ENCODE measurements around the gene DDX23. TPM values are rescaled to one million over a fixed set of nuclear protein-coding genes. Genes with fewer than 3 reads are reported as not detected.

The DDX23 gene
- polyA plus RNA-seq, 3 donors: 21.4 to 63.8 (median 28.4) TPM

DNA sequence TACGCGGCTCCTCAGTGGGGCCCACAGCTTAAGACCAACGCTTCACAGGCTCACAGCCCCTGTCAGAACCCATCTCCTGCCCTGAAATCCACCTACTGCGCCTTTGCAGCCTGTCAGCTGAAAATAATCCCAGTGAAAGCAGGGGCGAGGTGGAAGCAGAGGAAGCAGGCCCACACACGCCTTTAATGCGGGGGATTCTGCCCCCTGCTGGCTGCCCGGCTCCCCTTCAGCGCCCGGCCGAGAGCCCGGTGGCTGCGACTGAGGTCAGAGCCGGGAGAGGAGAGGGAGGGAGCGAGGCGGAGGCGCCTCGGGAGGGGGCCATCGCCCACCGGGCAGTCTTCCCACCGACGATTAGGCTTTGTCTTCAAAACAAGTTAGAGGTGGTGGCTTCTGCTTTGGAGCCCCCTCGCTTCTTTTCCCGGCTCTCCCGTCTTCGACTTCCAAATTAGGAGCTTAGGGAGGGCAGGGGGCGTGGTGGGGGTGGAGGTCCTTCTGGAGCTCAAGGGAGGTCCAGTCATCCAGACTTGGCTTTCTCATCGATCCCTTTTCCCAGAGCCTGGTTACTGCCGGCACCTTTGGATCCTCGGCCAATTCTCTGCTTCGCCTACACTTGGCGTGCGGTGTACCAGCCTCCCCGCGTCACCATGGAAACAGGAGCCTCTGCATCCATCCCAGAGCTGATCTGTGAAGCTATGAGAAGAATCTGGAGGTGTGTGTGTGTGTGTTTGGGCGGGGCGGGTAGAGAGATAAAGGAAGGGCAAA lies 38.9 kb upstream of the DDX23 start:
- TF ChIP-seq, protein P1, sequence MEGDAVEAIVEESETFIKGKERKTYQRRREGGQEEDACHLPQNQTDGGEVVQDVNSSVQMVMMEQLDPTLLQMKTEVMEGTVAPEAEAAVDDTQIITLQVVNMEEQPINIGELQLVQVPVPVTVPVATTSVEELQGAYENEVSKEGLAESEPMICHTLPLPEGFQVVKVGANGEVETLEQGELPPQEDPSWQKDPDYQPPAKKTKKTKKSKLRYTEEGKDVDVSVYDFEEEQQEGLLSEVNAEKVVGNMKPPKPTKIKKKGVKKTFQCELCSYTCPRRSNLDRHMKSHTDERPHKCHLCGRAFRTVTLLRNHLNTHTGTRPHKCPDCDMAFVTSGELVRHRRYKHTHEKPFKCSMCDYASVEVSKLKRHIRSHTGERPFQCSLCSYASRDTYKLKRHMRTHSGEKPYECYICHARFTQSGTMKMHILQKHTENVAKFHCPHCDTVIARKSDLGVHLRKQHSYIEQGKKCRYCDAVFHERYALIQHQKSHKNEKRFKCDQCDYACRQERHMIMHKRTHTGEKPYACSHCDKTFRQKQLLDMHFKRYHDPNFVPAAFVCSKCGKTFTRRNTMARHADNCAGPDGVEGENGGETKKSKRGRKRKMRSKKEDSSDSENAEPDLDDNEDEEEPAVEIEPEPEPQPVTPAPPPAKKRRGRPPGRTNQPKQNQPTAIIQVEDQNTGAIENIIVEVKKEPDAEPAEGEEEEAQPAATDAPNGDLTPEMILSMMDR (IDR thresholded peaks at IDR 0.05): peak; percentile 91
- Histone ChIP-seq H3K79me2 (ENCODE audit: insufficient read depth, low read length) (no peaks in the 10 kb centered on the region), H3K9me3 (replicated peaks in 1 of 2; ENCODE audit: control insufficient read depth in 1 of 2, insufficient read depth in 1 of 2, low read length in 2 of 2) (no peaks in the 10 kb centered on the region), H4K20me1 (ENCODE audit: insufficient read depth, low read length) (no peaks in the 10 kb centered on the region), H3K27ac (ENCODE audit: low read depth in 1 of 2, low read length in 2 of 2) (no peak overlapping the region), H3K4me1 (ENCODE audit: control insufficient read depth in 1 of 2, insufficient read depth in 2 of 2, low read length in 2 of 2) (peaks cover 6 to 7% of the 10 kb centered on the region in 2 donors), H3K4me3 (replicated peaks in 1 of 3; ENCODE audit: low read depth in 2 of 3, low read length in 3 of 3) (no peak overlapping the region), H3K27me3 (ENCODE audit: control insufficient read depth in 2 of 2, insufficient read depth in 2 of 2, low read length in 2 of 2) (peaks cover 7 to 20% of the 10 kb centered on the region in 2 donors), H3K36me3 (replicated peaks in 1 of 2; ENCODE audit: control insufficient read depth in 1 of 2, insufficient read depth in 2 of 2, low read length in 2 of 2) (no peaks in the 10 kb centered on the region), H2AFZ (ENCODE audit: insufficient read depth, low read depth, low read length, poor library complexity, severe bottlenecking) (peak overlapping the region; percentile 59), H3K4me2 (replicated peaks; ENCODE audit: extremely low read depth, low read length, poor library complexity, severe bottlenecking) (no peak overlapping the region), H3K9ac (ENCODE audit: insufficient read depth, low read length, poor library complexity, severe bottlenecking) (no peak overlapping the region)
- Mint-ChIP-seq H3K27ac (no peak overlapping the region), H3K4me1 (peaks cover 6% of the 10 kb centered on the region), H3K4me3 (peak overlapping the region in 1 of 2 donors; percentile 60), H3K27me3 (ENCODE audit: low read depth in 3 of 3) (peaks cover 24 to 40% (median 29%) of the 10 kb centered on the region in 3 donors), H3K36me3 (peaks cover 0 to 2% of the 10 kb centered on the region in 2 donors), H3K9me3 (peaks cover 0 to 2% (median 0%) of the 10 kb centered on the region in 7 donors)
- intact Hi-C loops (cut with micrococcal nuclease): loop anchor here (1.0 to 2.0 kb wide), 2 partner anchors 36 to 38 kb away; no protein-coding TSS in a partner anchor
- WGBS (ENCODE audit: insufficient coverage): 12% methylated on average over 21 of the region's 37 CpGs
- peak; percentile 41 to 64 (median 53) for DNase-seq

DNA sequence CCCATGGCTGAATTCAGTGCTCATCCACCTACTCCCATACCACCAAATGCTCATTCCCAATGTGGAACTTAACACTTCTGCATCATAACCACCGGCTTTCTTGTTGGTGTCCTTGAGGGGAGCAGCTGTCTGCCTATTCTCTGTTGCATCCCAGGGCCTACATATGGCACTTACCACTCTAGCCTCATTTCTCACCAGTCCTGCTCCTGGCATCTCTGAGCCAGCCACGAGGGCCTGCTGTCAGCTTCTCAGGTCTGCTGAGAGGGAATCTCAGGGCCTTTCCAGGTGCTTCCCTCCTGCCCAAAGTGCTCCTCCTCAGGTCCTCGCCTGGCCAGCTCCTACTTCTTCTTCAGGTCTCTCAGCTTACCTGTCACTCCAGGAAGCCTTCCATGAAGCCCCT lies 37.7 kb upstream of the DDX23 start:
- H2AFZ ChIP-seq (ENCODE audit: insufficient read depth, low read depth, low read length, poor library complexity, severe bottlenecking): no peak overlapping the region
- Mint-ChIP-seq H3K27me3 (ENCODE audit: low read depth in 3 of 3) (peaks cover 25 to 41% (median 29%) of the 10 kb centered on the region in 3 donors), H3K27ac (no peak overlapping the region), H3K36me3 (peaks cover 0 to 2% of the 10 kb centered on the region in 2 donors), H3K4me1 (peaks cover 6% of the 10 kb centered on the region), H3K4me3 (no peak overlapping the region), H3K9me3 (peaks cover 0 to 3% (median 0%) of the 10 kb centered on the region in 7 donors)
- 92% methylated on average over 3 of the region's 3 CpGs for WGBS (ENCODE audit: insufficient coverage)
- H3K9me3 ChIP-seq (replicated peaks in 1 of 2; ENCODE audit: control insufficient read depth in 1 of 2, insufficient read depth in 1 of 2, low read length in 2 of 2): no peaks in the 10 kb centered on the region
- H3K9ac ChIP-seq (ENCODE audit: insufficient read depth, low read length, poor library complexity, severe bottlenecking): no peak overlapping the region
- TF ChIP-seq, protein P1 (IDR thresholded peaks at IDR 0.05): no peak
- no peaks in the 10 kb centered on the region for H3K36me3 ChIP-seq (replicated peaks in 1 of 2; ENCODE audit: control insufficient read depth in 1 of 2, insufficient read depth in 2 of 2, low read length in 2 of 2)
- H3K4me1 ChIP-seq (ENCODE audit: control insufficient read depth in 1 of 2, insufficient read depth in 2 of 2, low read length in 2 of 2): peaks cover 6 to 7% of the 10 kb centered on the region in 2 donors
- intact Hi-C loops (cut with micrococcal nuclease): loop anchor here (1.0 to 2.0 kb wide), 2 partner anchors 35 to 36 kb away; no protein-coding TSS in a partner anchor
- no peak overlapping the region for H3K4me2 ChIP-seq (replicated peaks; ENCODE audit: extremely low read depth, low read length, poor library complexity, severe bottlenecking)
- H3K4me3 ChIP-seq (replicated peaks in 1 of 3; ENCODE audit: low read depth in 2 of 3, low read length in 3 of 3): no peak overlapping the region
- H4K20me1 ChIP-seq (ENCODE audit: insufficient read depth, low read length): no peaks in the 10 kb centered on the region
- H3K27ac ChIP-seq (ENCODE audit: low read depth in 1 of 2, low read length in 2 of 2): no peak overlapping the region
- H3K79me2 ChIP-seq (ENCODE audit: insufficient read depth, low read length): no peaks in the 10 kb centered on the region
- DNase-seq: no peak
- H3K27me3 ChIP-seq (ENCODE audit: control insufficient read depth in 2 of 2, insufficient read depth in 2 of 2, low read length in 2 of 2): peaks cover 7 to 20% of the 10 kb centered on the region in 2 donors
